ENCODE data around the gene PTPN11.
"Not testable (repeated sequence)": the region's sequence is repeated elsewhere in the genome, so short reads cannot be mapped to it uniquely, and the experiment has no call there.

Gene PTPN11

DNA sequence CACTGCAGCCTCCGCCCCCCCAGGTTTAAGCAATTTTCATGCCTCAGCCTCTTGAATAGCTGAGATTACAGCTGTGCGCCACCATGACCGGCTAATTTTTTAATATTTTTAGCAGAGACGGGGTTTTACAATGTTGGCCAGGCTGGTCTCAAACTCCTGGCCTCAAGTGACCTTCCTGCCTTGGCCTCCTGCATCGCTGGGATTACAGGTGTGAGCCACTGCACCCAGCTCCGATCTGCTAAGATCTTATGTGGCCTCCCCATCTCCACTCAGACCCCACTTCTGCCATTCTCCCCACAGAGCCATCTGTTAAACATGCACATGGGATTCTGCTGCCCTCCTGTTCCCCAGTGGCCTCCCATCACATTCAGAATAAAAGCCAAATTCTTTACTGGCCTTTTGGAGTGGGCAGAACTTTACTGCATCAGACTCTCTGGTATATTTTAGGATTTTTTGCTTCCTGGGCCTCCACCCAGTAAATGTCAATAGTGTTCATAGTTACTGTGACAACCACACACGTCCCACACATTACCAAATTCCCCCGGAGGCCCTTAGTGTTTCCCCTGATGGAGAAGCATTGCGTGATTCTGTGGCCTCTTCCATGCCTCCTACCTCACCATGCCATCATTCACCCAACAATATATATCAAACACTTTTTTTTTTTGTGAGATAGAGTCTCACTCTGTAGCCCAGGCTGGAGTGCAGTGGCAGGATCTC lies 96.3 kb downstream of the PTPN11 start:
- DNase-seq (ENCODE audit: low spot score) = no peak

DNA sequence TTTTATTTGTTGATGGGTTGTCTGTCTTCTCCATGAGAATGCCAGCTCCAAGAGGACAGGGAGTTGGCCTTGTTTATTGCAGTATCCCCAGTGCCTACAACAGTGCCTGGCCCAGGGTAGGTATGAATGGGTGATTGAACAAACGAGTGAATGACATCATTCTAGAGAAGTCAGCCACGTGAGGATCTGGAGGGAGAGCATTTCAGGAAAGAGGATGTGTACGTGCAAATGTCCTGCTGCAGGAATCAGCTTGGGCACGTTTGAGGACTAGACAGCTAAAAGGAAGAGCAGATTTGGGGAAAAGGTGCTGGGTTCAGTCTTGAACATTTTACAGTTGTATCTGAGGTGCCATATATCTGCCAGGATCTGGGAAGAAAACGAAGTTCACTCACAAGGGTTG lies 97.1 kb downstream of the PTPN11 start:
- no peak for DNase-seq (ENCODE audit: low spot score)

DNA sequence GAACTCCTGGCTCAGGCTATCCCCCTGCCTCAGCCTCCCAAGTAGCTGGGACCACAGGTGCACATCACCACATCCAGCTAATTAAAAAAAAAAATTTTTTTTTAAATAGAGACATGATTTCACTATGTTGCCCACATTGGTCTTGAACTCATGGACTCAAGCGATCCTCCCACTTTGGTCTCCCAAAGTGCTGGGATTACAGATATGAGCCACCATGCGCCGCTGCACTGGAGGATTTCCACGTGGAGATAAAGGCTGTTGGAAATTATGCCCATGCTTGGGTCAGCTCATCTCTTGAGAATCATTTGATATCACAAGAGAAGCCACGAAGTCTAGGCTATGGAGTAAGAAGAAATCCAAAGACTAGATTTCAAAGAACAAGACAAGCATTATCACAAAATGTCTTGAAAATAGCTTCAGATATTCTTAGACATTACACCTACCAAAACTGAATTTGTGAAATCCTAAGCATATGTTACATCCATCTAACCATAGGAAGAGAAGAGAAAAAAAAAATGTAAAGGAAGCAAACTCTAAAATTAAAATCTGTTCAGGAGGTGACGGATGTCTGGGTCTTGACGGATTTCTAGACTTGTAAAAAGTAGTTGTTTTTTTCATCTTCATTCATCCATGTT lies 99.1 kb downstream of the PTPN11 start:
- no peak for DNase-seq (ENCODE audit: low spot score)

DNA sequence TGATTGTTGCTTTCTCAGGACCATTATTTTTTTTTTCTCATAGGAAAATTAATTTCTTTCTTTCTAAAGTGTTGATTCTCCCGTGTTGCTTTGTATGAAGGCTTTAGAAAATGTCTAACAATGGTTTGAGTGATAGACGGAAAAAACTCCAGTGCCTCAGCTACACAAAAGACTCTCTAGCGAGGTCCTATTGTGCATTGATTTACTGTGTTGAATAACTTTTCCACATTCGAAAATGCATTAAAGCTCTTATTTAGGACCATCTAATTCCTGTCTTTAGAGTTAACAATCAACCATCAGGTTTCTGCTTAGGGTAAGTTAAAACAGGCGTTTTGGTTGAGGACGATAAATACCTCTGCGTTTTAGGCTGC lies 99.6 kb downstream of the PTPN11 start:
- no peak for DNase-seq (ENCODE audit: low spot score)

DNA sequence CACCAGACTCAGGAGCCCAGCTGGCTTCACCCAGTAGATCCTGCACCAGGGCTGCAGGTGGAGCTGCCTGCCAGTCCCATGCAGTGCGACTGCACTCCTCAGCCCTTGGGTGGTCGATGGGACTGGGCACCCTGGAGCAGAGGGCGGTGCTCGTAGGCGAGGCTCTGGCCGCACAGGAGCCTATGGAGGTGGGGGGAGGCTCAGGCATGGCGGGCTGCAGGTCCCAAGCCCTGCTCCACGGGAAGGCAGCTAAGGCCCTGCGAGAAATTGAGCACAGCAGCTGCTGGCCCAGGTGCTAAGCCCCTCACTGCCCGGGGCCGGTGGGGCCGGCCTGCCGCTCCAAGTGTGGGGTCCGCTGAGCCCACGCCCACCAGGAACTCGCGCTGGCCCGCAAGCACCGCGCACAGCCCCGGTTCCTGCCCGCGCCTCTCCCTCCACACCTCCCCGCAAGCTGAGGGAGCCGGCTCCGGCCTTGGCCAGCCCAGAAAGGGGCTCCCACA lies 101.1 kb downstream of the PTPN11 start:
- DNase-seq (ENCODE audit: low spot score) = not testable (repeated sequence)

DNA sequence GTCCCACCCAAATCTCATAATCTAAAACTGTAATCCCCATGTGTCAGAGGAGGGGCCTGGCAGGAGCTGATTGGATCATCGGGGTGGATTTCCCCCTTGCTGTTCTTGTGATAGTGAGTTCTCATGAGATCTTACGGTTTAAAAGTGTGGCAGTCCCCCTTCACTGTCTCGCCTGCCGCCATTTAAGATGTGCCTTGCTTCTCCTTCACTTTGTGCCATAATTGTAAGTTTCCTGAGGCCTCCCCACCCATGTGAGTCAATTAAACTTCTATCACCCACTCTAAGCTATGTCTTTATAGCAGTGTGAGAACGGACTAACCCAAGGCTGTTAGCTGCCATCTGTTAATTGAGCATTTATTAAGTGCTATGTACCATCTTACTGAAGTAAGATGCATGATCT lies 105.1 kb downstream of the PTPN11 start:
- no peak for DNase-seq (ENCODE audit: low spot score)

DNA sequence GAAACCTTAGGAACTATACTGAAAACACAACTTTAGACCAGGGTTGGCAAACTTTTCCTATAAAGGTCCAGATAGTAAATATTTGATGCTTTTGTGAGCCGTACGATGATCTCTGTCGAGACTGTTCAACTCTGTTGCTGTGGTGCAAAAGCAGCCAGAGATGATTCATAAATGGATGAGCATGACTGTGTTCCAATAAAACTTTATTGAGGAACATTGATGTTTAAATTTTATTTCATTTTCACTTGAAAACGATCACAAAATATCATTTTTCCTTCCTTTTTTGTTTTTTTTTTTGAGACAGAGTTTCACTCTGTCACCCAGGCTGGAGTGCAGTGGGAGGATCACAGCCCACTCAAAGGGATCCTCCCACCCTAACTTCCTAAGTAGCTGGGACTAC lies 105.5 kb downstream of the PTPN11 start:
- no peak for DNase-seq (ENCODE audit: low spot score)

DNA sequence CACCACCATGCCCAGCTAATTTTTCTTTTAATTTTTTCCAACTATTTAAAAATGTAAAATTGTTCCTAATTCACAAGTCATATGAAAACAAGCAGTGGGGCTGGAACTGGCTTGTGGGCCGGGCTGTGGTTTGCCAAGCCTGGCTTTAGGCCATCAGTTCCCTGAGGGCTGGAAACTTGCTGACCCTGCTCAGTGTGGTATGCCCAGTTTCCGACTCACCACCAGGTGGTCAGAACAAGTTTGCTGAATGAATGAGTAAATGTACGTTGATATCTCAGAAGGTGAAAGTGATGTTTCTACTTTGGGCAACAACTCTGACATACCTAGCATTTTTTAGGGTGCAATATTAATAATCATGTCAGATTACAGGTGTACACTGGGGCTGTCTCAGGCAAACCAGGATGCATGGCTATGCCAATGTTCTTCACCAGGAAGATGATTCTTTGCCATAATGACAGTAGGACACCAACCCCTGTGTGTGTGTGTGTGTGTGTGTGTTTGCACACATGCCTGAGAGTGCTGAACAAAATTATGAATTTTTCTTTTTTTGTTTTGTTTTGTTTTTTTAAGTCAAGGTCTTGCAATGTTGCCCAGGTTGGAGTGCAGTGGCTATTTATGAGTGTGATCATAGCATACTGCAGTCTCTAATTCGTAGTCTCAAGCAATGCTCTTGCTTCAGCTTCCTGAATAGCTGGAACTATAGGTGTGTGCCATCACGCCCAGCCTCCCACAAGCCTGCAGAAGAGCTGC lies 106.1 kb downstream of the PTPN11 start:
- DNase-seq (ENCODE audit: low spot score) = no peak

DNA sequence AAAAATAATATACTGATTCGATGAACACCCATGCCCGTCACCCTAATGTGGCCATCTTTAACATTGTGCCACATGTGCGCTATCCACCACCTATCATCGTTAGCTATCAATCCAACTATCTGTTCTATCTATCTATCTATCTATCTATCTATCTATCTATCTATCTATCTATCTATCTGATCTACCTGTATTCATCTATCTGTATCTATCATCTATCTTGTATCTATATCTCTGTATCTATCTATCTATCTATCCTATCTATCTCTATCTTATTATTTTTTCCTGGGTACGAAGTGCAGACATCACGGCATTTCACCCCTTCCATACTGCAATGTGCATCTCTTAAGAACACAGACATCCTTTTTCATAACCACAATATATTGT lies 106.7 kb downstream of the PTPN11 start:
- DNase-seq (ENCODE audit: low spot score) = no peak

DNA sequence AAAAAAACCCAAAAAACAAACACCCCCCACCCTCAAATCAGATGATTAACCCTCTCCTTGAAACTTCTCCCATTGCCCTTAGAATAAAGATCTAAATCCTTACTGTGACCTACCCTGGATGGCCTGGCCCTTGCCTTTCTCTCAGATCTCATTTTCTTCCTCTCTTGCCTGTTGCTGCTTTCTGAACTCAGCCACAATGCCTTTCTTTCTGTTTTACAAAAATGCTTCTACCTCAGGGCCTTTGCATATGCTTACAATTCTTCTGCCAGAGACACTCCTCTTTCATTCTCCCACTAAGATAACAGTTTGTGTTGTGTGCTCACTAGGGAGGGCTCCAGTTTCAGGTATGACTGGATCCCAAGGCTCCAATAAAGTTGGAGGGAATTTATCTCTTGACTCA lies 108.3 kb downstream of the PTPN11 start:
- DNase-seq (ENCODE audit: low spot score) = no peak

DNA sequence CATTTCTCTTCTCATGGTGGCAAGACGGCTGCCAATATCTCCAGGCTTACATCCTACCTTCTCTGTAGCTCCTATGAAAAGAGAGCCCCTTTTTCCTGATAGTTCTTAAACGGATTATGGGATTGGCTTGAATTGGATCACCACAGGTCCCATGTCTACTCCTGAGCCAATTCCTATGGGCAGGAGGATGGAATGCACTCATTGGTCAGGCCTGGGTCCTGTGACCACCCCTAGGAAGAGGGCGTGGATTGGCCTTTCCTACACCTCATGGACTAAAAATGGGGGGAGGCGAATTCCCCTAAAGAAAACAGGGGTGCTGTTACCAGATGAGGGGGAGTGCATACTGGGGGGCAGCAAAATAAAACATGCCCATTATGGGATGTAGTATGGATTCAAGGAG lies 108.8 kb downstream of the PTPN11 start:
- DNase-seq (ENCODE audit: low spot score) = no peak

DNA sequence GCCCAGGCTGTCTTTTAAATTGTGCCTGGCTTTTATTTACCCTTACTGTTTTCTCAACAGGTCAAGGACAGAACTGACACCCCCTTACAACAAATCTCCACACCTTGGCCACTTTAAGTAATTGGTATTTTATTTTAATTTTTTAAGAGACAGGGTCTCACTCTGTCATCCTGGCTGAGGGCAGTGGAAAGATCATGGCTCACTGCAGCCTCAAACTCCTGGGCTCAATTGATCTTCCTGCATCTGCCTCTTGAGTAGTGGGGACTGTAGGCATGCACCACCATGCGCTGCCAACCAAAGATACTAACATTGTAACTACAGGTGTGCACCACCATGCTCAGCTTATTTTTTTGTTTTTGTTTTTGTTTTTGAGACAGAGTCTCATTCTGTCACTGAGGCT lies 109.8 kb downstream of the PTPN11 start:
- DNase-seq (ENCODE audit: low spot score) = no peak

DNA sequence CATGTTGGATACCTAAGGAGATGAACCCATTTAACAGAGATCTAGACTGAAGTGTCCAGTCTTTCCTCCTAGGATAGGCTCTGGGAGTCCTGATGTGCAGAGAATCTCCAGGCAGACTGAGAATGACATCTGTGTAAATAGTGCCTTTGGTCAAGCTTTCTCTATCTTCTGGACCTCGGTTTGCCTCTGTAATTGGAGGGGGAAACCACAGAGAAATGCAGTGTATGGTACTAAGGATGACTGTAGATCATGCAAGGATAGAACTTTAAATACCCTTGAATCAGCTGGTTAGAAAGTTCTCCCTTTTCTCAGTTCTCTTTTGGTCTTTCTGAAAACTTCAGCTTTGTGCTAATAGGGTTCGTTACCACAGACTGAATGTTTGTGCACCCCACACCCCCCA lies 112.2 kb downstream of the PTPN11 start:
- DNase-seq (ENCODE audit: low spot score) = no peak

DNA sequence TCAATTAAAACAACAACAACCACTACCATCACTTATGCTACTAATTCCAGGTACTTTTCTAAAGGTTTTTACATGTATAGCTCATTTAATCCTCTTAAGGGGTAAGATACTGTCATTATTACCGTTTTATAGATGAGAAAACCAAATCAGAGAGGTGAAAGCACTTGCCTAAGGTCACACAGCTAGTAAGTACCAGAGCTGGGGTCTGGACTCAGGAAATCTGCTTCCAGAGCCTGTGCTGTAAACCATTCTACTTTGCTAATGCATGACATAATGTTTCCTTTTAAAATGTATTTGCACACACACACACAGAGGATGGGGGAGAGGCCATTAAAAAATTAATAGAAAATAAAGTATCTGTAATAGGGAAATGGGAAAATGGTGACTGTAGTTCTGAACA lies 113.4 kb downstream of the PTPN11 start:
- DNase-seq (ENCODE audit: low spot score) = no peak

DNA sequence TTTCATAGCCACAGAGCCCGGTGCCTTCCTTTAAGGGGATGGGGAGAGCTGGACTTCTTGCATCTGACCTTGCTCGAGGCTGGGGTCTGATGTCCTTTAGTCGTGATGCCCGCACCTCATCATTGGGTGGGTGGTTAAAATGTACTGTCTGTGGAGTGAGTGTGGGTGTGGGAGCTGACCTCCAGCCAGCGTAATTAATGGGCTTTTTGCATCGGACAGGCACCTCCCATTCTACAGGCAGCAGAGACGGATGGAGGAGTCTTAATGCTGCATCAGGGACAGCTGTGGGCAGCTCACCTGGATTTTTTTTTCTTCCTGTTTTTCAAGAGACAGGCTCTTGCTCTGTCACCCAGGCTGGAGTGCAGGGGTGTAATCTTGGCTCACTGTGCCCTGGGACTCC lies 114.8 kb downstream of the PTPN11 start:
- DNase-seq (ENCODE audit: low spot score) = no peak

DNA sequence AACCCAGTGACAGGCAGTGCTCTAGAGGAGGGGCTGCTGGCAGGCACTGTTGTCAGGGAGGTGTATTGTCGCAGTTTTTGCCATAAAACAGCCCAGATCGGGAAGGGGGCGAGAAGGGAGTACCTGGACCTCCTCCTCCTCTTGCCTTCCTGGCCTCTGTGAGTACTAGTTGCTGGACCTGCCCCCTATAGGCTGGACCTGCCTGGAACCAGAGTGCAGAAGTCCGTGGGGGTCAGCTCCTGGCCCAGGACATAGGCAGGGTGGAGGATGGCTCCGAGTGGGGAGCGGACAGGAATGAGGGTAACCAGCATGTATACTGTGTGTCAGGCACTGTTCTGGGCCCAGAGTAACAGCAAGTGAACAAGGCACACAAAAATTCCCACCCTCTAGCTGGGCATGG lies 116.3 kb downstream of the PTPN11 start:
- DNase-seq (ENCODE audit: low spot score) = no peak

DNA sequence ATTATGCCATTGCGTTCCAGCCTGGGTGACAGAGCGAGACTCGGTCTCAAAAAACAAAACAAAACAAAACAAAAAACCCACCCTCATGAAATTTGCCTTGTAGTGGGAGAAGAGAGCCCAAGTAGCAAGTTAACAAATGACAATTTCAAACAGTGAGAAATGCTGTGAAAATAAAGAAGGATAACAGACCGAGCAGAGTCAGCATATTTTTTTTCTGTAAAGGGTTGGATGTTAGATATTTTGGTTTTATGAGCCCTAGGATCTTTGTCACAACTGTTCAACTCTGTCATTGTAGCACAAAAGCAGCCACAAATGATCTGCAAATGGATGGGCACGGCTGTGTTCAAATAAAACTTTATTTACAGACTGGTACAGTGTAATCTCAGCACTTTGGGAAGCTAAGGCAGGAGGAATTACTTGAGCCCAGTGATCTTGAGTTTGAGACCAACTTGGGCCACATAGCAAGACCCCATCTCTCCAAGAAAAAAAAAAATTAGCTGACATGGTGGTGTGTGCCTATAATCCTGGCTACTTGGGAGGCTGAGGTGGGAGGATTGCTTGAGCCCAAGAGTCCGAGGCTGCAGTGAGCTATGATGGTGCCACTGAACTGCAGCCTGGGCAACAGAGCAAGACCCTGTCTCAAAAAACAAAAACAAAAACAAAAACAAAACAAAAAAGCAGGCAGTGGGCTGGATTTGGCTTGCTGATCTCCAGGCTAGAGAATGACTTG lies 117.1 kb downstream of the PTPN11 start:
- DNase-seq (ENCODE audit: low spot score) = no peak

DNA sequence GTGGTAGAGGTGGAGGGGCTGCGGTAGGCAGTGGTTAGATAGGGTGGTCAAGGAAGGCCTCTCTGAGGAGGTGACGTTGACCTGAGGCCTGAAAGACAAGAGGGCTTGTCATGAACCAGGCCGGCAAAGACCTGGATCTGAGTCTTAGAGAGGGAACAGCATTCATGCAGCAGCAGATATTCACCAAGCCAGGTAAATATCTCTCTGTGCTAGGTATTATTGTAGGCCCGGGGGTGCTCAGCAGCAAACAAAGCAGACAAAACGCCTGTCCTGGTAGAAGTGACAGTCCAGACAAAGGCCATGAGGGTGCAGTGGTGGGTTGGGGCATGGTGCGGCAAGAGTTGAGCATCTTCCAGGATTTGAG lies 117.6 kb downstream of the PTPN11 start:
- no peak for DNase-seq (ENCODE audit: low spot score)

DNA sequence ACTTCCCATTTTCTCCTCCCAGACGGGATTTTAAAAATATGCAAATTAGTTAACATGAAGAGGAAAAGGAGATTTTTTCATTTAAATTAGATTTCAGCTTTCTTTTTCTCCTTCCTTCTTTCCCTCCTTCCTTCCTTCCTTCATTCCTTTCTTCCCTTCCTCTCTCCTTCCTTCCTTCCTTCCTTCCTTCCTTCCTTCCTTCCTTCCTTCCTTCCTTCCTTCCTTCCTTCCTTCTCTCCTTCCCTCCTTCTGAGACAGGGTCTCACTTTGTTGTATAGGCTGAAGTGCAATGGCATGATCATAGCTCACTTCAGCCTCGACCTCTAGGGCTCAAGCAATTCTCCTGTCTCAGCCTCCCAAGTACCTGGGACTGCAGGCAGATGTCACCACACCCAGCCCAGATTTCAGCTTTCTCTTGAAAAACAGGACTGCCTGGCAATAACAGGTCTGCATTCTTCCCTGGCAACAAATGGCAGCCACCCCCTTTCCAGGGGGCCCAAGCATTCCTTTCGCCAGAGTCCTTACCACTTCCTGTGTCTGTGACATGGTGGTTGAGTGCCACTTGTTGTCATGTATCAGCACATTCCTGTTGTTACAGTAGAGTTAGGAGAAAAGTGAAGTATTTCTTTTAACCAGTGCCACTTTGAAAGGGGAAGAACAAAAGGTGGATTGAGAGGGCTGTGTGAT lies 119.1 kb downstream of the PTPN11 start:
- no peak for DNase-seq (ENCODE audit: low spot score)

DNA sequence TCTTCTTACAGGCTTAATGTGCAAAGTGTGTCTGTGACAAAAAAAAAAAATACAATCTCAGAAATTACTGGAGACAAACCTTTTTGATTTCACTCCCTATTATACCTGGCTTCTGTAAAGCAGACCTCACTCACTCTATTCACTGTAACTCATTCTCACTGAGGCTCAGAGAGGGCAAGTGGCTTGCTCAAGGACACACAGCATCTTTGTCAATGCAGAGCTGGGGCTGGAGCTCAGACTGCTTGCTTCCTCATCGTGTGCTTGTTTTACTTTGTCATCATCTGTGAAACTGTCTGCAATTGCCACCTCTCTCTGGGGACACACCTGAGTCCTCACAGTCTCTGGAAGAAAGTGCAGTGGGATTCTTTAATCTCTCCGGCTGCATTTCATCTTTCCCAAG lies 120.0 kb downstream of the PTPN11 start:
- DNase-seq (ENCODE audit: low spot score) = no peak

DNA sequence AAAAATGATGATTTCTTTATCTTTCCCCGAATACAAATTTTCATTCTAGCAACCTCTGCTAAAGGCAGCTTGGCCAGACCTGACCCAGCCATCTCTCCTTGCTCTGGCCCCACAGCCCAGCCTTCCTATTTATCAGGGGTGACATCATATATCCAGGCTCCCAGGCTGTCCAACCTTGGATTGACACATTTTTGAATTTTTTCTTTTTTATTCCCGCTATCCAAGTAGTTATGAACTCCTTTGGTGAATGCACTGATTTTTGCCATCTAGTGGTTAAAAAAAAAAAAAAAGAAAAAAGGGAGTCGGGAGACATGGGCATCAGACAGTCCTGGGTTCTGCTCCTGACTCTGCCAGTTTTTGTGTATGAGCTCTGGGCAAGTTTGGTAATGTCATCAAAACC lies 120.5 kb downstream of the PTPN11 start:
- DNase-seq (ENCODE audit: low spot score) = no peak

DNA sequence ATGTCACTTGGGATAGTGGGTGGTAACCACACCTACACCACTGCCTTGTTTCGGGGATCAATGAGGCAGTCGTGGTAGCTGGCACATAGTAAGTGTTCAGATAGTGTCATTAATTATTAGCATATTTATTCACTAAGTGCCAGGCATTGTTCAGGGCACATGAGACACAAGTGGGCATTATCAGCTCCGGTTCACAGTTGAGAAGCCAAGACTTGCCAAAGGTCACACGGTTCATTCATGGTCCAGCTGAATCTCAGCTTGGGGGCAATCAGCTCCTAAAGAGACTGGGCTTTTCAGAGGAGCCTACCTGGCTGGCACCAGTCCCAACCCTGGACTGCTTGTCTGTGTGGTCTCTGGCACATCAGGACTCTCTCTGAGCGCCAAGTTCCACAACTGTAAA lies 121.3 kb downstream of the PTPN11 start:
- DNase-seq (ENCODE audit: low spot score) = no peak
